CD4-positive, alpha-beta T cell treated with Interleukin-15 for 4 hours (primary cell): ENCODE data around the gene CDH6.

Experiments
- DNase-seq: peaks from one replicate; pipeline ENCODE4 v3.0.0-alpha.2; 2020; ENCODE audit warnings: low spot score

The CDH6 gene

GRCh38 chr5:31255041-31255440 lies 61.6 kb downstream of the CDH6 start:
- no peak for DNase-seq

- DNase-seq: no peak
Measured at GRCh38 chr5:31268256-31268655, 74.8 kb downstream of the CDH6 start.

GRCh38 chr5:31268686-31269085 lies 75.2 kb downstream of the CDH6 start:
- no peak for DNase-seq

GRCh38 chr5:31269259-31269658 lies 75.8 kb downstream of the CDH6 start:
- DNase-seq: no peak

- no peak for DNase-seq
Measured at GRCh38 chr5:31270396-31270795, 76.9 kb downstream of the CDH6 start.

GRCh38 chr5:31271567-31271966 lies 78.1 kb downstream of the CDH6 start:
- no peak for DNase-seq

- DNase-seq: no peak
Measured at GRCh38 chr5:31273161-31273560, 79.7 kb downstream of the CDH6 start.

- no peak for DNase-seq
Measured at GRCh38 chr5:31273631-31274378, 80.3 kb downstream of the CDH6 start.

- no peak for DNase-seq
Measured at GRCh38 chr5:31280210-31280609, 86.7 kb downstream of the CDH6 start.

GRCh38 chr5:31283326-31283725 lies 89.8 kb downstream of the CDH6 start:
- no peak for DNase-seq

- DNase-seq: no peak
Measured at GRCh38 chr5:31285025-31285424, 91.5 kb downstream of the CDH6 start.

- DNase-seq: no peak
Measured at GRCh38 chr5:31287985-31288384, 94.5 kb downstream of the CDH6 start.

- no peak for DNase-seq
Measured at GRCh38 chr5:31289429-31289828, 95.9 kb downstream of the CDH6 start.

- DNase-seq: no peak
Measured at GRCh38 chr5:31291323-31291854, 97.9 kb downstream of the CDH6 start.

- no peak for DNase-seq
Measured at GRCh38 chr5:31300501-31300900, 107.0 kb downstream of the CDH6 start.

- no peak for DNase-seq
Measured at GRCh38 chr5:31301833-31302232, 108.3 kb downstream of the CDH6 start.

GRCh38 chr5:31303688-31304087 lies 110.2 kb downstream of the CDH6 start:
- no peak for DNase-seq

GRCh38 chr5:31317665-31318064 lies 124.2 kb downstream of the CDH6 start:
- DNase-seq: no peak

GRCh38 chr5:31319335-31319734 lies 125.8 kb downstream of the CDH6 start:
- no peak for DNase-seq

- no peak for DNase-seq
Measured at GRCh38 chr5:31322946-31323345, 129.5 kb downstream of the CDH6 start.

- DNase-seq: no peak
Measured at GRCh38 chr5:31324842-31325241, 131.4 kb downstream of the CDH6 start.

- DNase-seq: no peak
Measured at GRCh38 chr5:31328040-31328733, 134.7 kb downstream of the CDH6 start.

GRCh38 chr5:31329715-31330114 lies 136.2 kb downstream of the CDH6 start:
- DNase-seq: no peak

- DNase-seq: no peak
Measured at GRCh38 chr5:31332160-31332559, 138.7 kb downstream of the CDH6 start.
